NB4 (cell line): ENCODE data around the gene IFT81.

Experiments
- MYC ChIP-seq: IDR thresholded peaks from 2 replicates; pipeline ENCODE4 v1.6.1; 2011; ENCODE audit warnings: low read depth, low read length
- POLR2A ChIP-seq: IDR thresholded peaks from 2 replicates; pipeline ENCODE4 v1.6.1; 2011; ENCODE audit warnings: mild to moderate bottlenecking; ENCODE audit not compliant: insufficient read length; ENCODE audit errors: extremely low read depth
- TF ChIP-seq, protein P1 (sequence below): IDR thresholded peaks from one replicate; pipeline ENCODE4 v1.5.1; 2012; ENCODE audit warnings: low read depth, low read length
- TF ChIP-seq, protein P2 (sequence below): IDR thresholded peaks from 2 replicates; pipeline ENCODE4 v1.6.1; 2011; ENCODE audit warnings: low read depth, low read length

DNA sequence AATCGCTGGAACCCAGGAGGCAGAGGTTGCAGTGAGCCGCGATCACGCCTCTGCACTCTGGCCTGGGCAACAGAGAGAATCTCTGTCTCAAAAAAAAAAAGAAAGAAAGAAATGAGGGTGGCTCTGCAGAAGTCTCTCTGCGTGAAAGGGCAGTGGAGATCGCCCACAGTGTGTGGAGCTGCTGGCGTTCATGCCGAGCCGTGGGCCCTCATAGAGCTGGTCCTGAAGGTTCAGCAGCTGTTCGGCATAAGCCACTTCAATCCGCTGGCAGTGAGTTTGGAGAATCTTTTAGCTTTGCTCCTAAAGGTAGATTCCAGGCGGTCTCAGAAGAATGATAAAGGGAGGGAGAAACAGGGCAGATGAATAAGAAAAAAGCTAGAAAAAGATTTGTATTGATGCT lies 120.2 kb downstream of the IFT81 start:
- TF ChIP-seq, protein P1, sequence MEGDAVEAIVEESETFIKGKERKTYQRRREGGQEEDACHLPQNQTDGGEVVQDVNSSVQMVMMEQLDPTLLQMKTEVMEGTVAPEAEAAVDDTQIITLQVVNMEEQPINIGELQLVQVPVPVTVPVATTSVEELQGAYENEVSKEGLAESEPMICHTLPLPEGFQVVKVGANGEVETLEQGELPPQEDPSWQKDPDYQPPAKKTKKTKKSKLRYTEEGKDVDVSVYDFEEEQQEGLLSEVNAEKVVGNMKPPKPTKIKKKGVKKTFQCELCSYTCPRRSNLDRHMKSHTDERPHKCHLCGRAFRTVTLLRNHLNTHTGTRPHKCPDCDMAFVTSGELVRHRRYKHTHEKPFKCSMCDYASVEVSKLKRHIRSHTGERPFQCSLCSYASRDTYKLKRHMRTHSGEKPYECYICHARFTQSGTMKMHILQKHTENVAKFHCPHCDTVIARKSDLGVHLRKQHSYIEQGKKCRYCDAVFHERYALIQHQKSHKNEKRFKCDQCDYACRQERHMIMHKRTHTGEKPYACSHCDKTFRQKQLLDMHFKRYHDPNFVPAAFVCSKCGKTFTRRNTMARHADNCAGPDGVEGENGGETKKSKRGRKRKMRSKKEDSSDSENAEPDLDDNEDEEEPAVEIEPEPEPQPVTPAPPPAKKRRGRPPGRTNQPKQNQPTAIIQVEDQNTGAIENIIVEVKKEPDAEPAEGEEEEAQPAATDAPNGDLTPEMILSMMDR: no peak
- no peak for TF ChIP-seq POLR2A
- TF ChIP-seq, protein P2, sequence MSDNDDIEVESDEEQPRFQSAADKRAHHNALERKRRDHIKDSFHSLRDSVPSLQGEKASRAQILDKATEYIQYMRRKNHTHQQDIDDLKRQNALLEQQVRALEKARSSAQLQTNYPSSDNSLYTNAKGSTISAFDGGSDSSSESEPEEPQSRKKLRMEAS: no peak
- TF ChIP-seq MYC: no peak
